HuH-7 (cell line): ENCODE results near the gene CC2D2B.
"Not testable (repeated sequence)": the region's sequence is repeated elsewhere in the genome, so short reads cannot be mapped to it uniquely, and the experiment has no call there.

ENCODE experiments used
- DNase-seq: peaks from one replicate; pipeline ENCODE4 v3.0.0; 2011; ENCODE audit warnings: low spot score

CC2D2B gene

DNA sequence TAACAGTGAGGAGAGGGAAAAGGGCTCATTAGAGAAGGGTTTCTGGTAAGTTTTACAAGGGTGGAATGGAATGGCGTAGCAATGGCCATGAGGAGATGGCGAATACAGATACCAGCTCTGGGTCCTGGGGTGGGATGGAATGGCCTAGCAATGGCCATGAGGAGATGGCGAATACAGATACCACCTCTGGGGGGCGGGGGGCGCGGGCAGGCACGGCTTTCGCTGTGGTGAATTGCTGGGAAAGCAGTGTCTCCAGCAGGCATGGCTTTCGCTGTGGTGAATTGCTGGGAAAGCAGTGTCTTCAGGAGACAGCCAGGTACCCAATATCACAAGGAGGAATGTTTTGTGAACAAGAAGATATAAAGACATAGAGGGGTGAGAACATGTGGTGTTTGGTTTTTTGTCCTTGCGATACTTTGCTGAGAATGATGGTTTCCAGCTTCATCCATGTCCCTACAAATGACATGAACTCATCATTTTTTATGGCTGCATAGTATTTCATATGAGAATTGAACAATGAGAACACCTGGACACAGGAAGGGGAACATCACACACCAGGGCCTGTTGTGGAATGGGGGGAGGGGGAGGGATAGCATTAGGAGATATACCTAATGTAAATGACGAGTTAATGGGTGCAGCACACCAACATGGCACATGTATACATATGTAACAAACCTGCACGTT is 1.7 kb upstream of the CC2D2B start:
- not testable (repeated sequence) for DNase-seq

DNA sequence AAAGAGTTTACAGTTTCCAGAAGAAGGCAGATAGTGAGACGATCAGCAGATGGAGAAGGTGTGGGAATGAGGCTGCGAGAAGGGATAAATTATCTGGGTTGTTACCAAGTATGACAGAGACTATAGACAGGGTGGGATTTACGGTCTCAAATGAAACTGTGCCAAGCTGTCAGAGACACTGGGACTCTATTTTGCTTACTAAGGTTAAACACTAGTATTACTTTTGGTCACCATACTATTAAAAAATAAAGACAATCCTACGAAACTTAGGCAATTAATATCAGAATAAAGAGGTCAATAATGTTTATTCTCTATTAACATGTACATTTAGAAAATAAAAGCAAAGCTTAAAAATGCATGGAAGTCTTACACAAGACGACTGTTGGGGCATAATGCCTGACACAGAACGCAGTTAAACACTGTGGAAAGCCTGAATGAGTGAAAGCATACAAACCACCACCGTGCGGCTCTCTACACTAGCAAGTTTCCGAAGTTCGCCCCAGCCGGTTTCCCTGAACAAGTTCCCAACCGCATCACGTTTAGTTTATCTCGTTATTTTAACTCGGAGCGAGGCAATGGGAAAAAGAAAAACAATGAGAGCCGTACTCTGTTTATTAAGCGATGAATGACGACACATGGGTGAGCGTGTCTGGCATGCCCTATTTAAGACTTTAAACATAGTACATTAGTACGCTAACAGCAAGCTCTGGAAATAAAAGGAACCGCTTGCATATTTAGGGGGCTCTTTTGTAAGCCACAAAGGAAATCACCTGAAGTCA is 909 bp upstream of the CC2D2B start:
- DNase-seq, result peak; percentile 30

DNA sequence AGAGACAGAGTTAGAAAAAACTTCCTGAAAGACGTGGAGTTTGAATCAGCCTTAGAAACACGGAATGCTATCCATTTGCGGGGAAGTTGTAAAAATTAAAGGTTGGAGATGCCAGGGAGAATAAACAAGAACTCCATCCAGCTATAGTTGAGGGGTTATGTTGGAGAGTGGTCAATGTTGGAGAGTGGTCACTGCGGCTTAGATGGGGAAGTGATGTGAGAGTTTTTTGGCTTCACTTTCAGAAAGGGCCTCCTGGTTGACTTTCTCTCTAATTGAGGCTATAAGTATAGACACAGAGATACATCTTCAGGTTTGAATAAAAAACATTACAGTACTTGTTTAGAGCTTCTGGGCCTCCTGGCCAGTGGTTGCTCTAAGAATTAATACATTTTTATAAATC is 675 bp downstream of the CC2D2B start:
- no peak for DNase-seq

DNA sequence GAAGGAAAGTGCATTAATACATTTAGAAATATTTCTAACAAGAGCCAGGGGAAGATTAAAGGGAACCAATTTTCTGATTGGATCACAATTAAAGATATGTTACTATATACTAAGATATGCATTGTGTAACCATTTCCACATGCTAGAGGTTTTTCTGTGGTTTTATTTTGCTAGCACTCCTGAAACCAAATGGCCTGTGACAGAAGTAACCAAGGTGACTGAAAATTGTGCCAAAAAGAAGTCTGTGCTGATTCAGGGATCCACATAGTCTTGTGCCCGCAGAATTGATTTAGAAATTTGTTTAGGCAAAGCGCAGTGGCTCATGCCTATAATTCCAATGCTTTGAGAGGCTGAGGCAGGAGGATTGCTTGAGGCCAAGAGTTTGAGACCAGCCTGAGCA is 1.8 kb downstream of the CC2D2B start:
- no peak for DNase-seq

DNA sequence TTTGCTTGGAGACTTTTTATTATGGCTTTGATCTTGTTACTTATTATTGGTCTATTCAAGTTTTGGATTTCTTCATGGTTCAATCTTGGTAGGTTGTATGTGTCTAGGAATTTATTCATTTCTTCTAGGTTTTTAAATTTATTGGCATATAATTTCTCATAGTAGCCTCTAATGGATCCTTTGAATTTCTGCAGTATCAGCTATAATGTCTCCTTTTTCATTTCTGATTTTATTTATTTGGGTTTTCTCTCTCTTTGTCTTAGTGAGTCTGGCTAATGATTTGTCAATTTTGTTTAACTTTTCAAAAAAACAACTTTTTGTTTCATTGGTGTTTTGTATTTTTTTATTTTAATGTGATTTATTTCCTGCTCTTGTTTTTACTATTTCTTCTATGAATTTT is 8.3 kb downstream of the CC2D2B start:
- DNase-seq, result not testable (repeated sequence)

DNA sequence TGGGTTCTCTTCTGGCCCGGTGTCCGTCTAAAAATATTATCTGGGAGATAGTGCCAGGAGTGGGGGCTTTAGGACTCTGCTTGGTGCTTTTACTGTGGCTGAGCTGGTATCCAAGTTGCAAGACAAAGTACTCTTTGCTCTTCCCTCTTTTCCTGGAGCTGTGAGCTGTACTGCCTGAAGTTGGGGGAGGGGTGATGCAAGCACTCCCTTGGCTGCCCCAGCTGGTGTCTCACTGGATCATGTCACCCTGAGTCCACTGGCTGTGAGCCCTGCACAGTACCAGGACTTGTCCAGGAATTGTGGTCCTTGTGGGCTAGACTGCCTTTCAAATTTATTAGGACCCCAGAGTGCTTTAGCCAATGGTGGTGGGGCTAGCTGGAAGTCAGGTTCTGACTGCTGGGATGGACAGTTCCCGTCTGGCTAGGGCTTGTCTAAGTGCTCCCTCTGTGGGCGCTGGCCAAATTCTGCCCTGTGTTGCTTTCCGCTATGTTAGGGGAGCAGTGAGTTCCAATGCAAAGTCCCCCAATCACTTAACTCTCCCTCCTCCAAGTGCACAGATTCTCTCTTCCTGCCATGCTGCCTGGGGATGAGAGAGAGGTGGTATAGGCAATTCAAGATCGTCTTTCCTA is 13.1 kb downstream of the CC2D2B start:
- no peak for DNase-seq

DNA sequence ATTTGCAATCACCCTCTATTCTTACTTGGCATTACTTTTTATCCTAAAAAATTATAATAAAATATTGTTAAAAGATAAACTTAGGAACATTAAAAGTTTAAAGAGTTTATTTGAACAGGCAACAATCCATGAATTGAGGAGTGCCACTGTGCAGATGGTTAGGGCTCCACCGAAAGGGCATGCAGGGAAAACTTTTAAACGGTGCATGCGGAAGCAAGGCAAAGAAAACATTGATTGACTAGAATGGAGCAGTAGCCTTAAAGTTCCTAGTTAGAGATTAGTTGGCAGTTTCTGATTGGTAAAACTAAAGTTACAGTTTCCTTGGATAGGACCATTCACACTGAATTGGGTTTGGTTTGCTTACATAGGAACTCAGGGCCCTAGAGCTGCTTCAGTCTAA is 17.3 kb downstream of the CC2D2B start:
- no peak for DNase-seq

DNA sequence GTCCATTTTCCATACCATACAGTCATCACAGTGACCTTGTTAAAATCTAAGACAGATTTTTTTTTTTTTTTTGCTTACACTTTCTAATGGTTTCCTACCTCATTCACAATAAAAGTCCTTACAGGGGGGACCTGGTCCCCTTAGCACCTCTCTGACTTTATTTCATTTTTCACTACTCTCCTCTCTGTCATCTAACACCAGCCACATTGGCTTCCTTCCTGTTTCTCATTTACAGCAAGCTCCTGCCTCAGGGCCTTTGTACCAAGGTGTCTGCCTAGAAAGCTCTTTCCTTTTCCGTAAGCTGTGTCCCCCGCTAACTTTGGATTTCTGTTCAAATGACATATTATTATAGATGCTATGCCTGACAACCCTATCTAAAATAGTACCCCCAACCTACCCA is 27.7 kb downstream of the CC2D2B start:
- no peak for DNase-seq

DNA sequence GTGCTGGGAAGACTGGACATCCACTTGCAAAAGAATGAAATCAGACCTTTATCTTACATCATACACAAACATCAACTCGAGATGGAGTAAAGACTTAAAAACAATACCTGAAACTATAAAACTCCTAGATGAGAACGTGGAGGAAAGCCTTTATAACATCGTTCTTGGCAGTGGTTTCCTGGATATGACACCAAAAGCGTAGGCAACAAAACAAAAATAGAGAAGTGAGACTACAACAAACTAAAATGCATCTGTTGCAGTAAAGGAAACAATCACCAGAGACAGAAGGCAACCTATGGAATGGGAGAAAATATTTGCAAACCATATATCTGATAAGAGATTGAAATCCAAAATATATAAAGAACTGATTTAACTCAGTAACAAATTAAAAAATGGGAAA is 33.3 kb downstream of the CC2D2B start:
- DNase-seq, result no peak

DNA sequence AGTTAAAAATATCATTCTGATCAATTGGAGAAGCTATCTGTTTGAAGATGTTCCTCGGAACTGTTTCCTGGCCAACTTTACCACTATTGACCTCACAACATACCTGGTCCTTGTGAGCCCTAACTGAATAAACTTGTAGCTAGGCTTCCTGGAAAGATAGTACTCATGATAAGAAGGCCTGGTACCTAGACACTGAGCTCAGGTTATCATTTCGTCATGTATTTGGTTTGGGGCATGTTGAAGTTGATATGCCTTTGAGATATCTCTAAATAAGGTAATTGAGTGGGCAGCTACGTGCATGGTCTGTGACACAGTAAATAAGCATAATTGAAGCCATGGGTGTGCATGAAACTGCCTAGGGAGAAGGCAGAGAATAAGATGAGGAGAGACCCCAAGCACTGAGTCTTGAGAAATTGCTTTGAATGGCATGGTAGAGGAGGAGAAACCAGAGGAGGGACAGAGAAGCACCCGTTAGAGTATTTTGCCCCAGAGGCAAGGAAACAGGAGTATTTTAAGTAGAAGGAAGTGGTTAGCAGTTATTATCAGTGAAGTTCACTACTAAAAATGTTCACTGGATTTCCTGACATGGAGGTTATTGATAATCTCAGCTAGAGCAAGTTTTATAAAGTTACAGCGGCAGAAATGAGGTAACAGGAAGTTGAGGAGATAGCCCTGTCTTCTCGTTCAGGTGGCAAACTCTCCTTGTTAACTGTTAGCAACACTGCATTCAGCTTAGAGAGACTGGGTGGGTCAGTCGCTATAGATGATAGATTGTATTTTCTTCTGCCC is 55.6 kb downstream of the CC2D2B start:
- no peak for DNase-seq

DNA sequence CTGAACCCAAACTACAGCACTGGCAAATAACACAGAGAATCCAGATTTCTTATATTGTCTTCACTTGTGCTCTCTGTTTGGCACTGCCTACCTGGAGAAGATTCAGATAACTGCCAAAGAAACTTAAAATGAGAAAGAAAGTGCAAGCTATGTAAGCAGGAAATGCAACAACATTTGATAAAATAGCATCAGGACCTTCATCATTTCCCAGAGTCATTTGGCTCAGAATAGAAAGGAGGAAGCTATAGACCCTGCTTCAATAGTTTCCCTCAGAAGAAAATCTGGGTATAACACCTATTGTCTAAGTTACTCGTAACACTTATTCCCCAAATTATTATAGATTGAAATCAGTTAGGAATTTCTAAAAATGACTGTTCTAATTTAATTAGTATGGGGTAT is 56.2 kb downstream of the CC2D2B start:
- DNase-seq, result no peak

DNA sequence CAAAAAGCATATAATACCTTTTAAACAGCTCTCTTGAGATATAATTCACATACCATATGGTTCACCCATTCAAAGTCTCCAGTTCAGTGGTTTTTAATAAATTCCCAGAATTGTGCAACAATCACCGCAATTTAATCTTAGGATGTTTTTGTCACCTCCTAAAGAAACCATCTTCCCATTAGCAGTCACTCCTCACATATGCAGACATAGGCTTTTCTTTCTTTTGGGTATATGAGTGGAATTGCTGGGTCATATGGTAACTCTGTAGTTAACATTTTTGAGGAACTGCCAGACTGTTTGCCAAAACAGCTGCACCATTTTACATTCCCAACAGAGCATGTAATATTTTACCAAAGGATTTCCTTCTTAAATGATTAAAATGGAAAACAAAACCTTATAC is 57.0 kb downstream of the CC2D2B start:
- DNase-seq, result no peak

DNA sequence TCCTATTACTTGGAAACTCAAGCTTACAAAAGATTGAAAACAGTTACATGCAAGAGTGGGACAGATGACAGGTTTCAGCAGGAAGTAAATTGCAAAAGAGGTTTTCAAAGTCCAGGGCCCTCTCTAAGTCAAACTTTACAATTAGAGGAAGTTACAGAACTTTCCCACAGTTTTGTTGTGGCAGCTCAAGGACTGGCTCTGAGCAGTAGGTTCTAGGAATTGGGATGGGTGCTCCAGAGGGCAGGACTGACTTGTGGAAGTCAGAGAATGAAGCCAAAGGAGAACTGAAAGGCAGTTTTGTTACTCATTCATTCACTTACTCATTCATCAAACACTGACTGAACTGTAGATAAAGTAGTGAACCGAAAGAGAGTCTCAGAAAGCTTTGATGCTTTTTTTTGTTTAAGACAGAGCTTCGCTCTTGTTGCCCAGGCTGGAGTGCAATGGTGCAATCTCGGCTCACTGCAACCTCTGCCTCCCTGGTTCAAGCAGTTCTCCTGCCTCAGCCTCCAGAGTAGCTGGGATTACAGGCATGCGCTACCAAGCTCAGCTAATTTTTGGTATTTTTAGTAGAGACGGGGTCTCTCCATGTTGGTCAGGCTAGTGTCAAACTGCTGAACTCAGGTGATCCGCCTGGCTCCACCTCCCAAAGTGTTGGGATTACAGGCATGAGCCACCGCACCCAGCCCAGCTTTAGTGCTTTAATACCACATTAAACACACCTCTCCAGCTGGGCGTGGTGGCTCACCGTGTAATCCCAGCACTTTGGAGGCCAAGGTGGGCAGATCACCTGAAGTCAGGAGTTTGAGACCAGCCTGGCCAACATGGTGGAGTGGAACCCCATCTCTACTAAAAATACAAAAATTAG is 68.8 kb downstream of the CC2D2B start:
- DNase-seq, result peak; percentile 0

DNA sequence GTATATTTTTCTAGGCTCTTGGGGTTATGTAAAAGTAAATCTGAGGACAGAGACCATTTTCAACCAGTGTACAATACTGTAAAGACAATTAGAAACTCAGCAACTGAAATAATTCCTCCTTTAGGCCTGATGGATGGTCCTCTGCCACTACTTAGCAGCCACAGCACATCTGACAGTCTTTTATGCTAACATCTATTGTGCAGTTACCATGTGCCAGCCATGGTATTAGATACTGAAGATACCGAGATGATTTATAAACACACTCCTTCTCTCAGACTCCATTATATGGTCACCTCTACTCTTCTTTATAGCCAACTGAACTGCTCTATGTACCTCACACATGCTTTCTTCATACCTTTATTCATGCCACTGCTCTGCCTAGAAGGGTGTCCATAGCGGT is 74.4 kb downstream of the CC2D2B start:
- DNase-seq, result no peak

DNA sequence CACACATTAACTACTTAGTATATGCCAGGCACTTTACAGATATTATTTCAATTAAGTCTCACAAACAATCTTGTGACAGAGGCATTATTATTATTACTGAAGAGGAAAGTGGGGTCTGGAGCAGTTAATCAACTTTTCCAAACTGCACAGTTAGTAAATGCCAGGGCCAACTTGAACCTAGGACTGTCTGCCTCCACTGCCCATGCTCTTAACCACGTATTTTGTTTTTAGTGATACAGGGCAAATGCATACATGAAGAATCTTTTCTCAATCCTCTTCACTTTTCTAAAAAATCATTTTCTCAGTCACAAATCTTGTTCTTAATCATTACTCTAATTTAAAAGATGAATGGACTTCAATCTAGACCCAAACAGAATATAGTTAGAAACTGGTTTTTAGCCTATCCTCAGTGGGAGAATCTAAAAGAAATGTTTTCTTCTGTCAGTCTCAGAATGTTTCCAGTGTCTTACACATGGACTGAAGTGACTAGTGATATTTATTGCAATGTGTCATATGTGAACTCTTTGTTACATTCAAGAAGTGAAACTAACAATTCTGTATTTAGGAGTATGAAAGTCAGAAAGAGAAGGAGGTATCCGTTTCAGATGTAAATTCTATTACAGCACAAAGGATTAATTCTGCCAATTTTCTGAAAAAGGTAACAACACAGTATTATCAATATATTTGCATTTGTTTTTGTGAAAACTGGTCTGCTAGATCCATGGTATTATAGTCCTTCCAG is 80.1 kb downstream of the CC2D2B start:
- no peak for DNase-seq

DNA sequence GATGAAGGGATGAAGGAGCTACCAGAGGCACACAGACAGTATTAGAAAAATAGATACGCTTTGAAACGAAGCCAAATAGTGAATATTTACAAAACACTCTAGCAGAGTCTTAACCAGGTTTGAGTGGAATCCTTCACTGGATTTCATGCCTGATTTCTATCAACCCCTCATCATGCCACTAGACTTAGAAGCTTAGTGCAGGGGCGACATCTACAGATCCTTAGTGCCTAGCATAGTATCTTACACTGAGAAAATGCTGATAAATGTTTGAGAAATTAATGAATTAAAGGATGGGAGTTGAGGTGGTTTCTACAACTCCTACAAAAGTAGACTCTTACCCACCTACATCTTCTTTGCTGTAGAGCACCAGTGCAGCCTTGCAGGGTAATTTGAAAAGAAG is 80.9 kb downstream of the CC2D2B start:
- no peak for DNase-seq

DNA sequence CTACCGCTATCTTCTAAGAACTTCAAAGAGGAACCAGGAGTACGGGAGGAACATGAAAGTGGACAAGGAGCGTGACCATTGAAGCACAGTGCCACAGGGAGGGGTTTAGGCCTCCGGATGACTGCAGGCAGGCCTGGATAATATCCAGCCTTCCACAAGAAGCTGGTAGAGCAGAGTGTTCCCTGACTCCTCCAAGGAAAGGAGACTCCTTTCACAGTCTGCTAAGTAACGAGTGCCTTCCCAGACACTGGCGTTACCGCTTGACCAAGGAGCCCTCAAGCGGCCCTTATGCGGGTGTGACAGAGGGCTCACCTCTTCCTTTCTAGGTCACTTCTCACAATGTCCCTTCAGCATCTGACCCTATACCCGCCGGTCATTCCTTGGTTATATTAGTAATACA is 86.6 kb downstream of the CC2D2B start:
- DNase-seq, result not testable (repeated sequence)

DNA sequence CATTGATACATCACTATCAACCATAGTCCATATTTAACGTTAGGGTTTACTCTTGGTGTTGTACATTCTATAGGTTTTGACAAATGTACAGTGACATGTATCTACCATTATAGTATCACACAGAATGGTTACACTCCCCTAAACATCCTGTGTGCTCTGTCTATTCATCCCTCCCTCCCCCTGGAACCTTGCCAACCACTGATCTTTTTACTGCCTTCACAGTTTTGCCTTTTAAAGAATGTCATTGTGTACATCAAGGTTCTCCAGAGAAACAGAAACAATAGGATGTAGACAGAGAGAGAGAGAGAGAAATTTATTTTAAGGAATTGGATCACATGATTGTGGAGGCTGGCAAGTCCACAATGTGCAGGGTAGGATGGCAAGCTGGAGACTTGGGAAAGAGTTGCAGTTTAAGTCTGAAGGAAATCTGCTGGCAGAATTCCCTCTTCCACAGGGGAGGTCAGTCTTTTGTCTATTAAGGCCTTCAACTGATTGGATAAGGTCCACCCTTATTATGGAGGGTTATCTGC is 90.5 kb downstream of the CC2D2B start:
- no peak for DNase-seq

DNA sequence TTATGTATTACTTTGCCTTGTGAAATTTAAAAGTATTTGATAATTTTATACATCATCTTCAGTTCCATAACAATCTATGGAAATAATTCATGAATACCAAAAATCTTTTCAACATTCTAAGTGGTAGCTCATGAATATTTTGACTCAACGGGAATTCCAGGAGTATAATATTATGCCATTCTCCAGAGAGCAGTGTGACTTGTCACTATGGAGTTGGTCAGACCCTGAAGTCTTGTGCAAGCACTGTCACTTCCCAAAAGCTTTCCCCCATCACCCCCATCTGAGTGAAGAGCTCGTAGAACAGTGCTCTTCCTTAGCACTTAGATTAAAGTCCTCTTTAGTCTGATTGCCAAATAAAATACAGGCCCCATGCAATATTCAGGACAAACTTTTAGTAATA is 106.2 kb downstream of the CC2D2B start:
- DNase-seq, result no peak

DNA sequence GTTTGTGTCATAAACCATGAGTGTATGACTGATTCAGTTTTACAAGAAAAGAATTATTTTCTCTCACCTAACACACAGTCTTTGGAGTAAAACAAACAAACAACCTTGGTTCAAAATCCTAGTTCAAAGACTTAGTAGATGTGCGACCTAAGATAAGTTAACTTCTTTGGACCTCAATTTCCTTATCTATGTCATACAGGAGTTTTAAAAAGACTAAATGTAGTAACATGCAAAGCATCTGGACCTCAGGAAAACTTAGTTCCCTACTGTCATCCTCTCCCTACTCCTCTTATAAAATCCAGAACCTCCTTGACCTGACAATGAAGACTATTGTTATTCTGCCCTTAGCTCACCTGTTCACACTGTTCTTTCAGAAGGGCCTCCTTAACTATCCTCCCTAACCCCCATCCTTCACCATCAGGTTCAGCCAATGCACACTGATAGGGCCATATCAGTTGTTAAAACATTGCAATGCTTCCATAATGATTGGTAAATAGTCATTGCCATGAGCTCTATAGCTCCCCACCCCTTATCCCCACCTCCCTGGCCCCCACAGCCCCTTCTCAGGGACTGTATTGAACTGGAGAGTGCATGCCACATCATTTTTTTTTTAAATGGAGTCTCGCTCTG is 106.8 kb downstream of the CC2D2B start:
- DNase-seq, result no peak
